ENCODE data around the gene CPNE7. TPM values are rescaled to one million over a fixed set of nuclear protein-coding genes. Genes with fewer than 3 reads are reported as not detected.

CPNE7 gene
- total RNA-seq, 4 donors from 2014 or later, result 0.19 to 2.4 (median 1.1) TPM; not detected in 1

DNA sequence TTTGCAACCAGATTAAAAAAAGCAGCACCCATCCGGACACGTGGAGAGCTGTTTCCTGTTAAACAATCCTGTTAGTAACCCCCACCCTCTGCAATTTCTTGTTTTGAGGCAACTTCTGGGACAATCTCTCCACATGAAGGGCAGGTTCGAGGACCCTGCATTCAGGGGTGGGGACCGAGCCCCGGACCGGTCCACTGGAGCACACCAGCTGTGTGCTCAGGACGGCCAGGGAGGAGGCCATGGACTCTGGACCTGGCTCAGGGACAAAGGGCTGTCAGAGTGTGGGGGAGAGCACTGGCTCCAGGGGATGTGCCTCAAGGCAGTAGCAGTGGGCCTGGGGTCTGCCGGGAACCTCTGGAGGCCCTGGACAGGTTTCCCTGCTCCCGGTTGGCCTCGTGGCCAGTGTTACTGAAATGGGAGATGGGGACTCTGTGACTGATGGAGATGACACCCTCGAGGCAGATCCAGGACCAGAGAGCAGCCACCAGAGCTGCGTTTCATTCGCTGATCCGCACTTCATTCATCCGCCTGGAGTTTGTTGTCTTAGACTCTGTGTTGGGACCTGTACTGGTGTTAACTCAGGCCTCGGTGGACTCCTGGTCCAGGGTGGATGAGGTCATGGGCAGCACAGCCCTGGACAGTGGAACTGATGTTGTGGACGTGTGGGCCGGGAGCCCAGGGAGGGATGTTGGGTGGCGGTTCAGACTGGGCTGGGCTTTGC is 2.9 kb upstream of the CPNE7 start:
- ATAC-seq (ENCODE audit: low FRiP score) (no peak), DNase-seq (ENCODE audit: low spot score) (no peak)
- TF ChIP-seq, protein P1, sequence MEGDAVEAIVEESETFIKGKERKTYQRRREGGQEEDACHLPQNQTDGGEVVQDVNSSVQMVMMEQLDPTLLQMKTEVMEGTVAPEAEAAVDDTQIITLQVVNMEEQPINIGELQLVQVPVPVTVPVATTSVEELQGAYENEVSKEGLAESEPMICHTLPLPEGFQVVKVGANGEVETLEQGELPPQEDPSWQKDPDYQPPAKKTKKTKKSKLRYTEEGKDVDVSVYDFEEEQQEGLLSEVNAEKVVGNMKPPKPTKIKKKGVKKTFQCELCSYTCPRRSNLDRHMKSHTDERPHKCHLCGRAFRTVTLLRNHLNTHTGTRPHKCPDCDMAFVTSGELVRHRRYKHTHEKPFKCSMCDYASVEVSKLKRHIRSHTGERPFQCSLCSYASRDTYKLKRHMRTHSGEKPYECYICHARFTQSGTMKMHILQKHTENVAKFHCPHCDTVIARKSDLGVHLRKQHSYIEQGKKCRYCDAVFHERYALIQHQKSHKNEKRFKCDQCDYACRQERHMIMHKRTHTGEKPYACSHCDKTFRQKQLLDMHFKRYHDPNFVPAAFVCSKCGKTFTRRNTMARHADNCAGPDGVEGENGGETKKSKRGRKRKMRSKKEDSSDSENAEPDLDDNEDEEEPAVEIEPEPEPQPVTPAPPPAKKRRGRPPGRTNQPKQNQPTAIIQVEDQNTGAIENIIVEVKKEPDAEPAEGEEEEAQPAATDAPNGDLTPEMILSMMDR (IDR thresholded peaks at IDR 0.05), result no peak

DNA sequence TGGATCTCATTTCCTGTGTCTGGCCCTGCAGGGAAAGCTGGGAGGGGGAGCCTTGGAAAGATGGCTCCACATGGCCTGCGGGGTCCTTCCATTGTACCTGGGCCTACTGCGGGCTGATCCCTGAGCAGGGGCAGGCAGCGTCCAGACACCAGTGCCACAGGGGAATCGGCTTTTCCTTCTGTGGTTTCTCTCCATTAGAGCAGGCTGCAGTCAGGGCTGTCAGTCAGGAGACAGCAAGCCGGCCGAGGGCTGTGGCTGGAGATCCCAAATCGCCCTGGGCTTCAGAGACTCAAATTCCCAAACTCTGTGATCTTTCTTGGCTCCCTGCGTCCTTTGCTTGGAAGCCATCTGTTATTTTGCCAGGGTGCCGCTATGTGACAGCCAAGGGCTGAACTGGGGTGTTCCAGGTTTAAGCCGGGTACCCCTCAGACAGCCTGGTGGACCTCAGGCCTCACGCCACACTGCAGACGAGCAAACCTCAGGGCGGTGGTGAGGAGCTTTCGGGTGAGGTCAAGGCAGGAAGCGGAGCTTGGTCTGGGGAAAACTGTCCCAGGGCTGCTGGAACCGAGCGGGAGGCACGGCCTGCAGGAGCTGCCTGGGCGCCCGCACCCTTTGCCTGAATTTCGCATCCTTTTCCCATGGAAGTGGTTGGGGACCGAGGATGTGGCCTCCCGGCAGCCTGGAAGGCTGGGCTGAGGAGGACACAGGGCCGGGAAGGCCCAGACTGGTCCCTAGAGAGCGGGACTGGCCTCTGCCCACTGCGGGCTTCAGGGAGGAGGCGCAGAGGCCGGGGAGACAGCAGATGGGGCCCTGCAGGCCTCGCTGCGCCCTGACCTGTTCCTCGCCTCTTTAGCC is 1.5 kb upstream of the CPNE7 start:
- DNase-seq (ENCODE audit: low spot score), result no peak
- TF ChIP-seq, protein P1 (IDR thresholded peaks at IDR 0.05), result no peak
- peak; percentile 17 for ATAC-seq (ENCODE audit: low FRiP score)

DNA sequence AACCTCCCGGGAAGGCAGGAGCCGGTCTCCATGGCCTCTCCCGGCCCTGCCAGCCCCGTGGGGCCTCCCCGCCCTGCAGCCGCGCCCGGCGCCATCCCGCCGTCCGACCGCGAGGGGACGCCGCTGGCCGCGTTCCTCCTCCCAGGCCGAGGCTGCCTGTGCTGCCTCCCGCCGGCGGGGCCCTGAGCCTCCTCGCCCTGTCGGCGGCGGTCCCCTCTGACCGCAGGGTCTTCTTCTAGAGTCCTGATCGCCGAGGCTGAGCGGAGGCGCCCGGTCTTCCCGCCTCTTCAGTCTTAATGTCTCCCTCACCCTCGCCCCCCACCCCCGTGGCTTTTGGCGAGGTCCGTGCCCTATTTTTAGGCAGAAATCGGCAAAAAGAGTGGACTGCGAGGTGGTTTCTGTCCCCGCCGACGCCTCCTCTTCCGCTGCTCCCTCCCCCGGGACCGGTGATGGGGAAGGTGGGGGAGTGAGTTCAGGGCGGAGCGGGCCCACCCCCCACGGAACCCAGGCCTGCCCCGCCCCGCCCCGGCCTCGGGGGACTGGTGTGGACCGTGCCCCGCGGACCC is 794 bp upstream of the CPNE7 start:
- DNase-seq (ENCODE audit: low spot score) (no peak), ATAC-seq (ENCODE audit: low FRiP score) (peak; percentile 60)
- TF ChIP-seq, protein P1 (IDR thresholded peaks at IDR 0.05), result no peak

DNA sequence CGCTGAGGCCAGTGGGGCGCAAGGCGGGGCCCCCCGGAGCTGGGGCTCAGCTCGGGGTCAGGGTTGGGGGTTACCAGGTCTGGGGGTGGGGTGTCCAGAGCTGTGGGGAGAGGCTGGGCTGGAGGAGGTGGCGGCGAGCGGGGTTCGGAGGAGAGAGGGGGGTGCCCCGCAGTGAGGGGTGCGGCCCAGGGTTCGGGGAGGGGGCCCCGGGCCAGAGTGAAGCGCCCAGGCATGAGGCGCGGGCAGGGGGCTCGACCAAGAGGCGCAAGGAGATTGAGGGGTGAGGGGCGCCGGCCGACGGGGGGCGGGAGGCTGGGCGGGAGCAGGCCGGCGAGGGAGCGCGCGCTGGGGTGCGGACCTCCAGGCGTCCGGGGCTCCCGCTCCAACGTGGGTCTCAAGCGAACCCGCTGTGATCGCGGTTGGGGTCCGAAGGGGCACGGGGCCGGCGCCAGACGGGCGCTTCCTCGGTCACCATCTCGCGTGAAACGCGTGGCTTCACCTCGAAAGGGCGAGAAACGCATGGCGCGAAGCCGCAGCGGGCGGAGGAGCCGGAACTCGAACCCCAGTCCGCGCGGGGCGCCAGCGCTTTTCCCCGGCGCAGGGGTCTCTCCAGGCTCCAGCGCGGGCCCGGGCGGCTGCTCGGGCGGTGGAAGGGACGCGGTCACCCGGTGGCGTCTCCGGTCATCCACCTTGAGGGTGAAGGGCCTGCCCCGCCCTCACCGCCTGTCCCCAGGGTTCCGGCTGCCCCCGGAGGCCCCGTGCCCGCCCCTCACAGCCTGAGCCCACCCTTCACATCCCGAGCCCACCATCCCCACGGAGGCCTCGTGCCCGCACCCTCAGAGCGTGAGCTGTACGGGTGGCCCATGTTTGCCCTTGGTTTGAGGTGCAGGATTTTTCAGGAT is 846 bp downstream of the CPNE7 start:
- ATAC-seq (ENCODE audit: low FRiP score) (no peak), DNase-seq (ENCODE audit: low spot score) (no peak)
- TF ChIP-seq, protein P1 (IDR thresholded peaks at IDR 0.05), result no peak

DNA sequence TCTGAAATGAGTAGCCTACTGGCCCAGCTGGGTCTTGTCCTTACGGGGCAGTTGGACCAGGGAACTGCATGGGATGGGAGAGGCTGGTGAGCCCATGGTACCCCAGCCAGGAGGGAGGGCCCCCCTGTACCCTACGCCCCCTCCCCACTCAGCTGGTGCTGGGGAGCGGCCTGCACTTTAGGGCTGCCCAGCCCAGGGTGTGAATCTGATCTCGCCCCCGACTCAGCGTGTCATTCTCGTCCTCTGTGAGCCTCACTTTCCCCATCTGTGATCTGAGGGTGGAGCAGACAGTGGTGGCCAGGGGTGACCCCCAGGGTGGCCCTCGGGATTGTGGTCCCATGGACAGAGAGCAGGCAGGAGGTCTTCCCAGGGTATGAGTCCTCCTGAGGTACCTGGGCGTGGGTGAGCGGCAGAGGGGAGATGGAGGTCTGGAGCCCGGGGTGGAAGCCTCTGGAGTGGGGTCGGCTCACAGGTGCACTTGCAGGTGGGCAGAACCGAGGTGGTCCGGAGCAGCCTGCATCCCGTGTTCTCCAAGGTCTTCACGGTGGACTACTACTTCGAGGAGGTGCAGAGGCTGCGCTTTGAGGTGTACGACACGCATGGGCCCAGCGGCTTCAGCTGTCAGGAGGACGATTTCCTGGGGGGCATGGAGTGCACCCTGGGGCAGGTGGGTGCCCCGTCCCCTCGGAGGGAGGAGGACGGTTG is 1.6 kb downstream of the CPNE7 start:
- DNase-seq (ENCODE audit: low spot score) (no peak), ATAC-seq (ENCODE audit: low FRiP score) (no peak)
- TF ChIP-seq, protein P1 (IDR thresholded peaks at IDR 0.05), result no peak

DNA sequence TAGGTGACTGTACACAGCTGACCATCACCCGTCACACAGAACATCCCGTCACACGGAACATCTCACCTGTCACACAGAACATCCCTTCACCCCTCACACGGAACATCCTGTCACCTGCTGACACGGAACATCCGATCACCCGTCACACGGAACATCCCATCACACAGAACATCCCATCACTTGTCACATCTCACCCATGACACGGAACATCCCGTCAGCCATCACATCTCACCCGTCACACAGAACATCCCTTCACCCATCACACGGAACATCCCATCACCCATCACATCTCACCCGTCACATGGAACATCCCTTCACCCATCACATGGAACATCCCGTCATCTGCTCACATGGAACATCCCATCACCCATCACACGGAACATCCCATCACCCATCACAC is 3.8 kb downstream of the CPNE7 start:
- ATAC-seq (ENCODE audit: low FRiP score), result no peak
- TF ChIP-seq, protein P1 (IDR thresholded peaks at IDR 0.05), result no peak
- DNase-seq (ENCODE audit: low spot score), result no peak
